Astrocyte (in vitro differentiated cells and primary cell): ENCODE data around the gene IL1R2. TPM values are rescaled to one million over a fixed set of nuclear protein-coding genes. Genes with fewer than 3 reads are reported as not detected.
A peak's percentile ranks its signal among the peaks of the same experiment; 100 is the strongest.

Experiments used
- DNase-seq: peaks from one replicate; pipeline ENCODE4 v3.0.0-alpha.2; 2010; ENCODE audit warnings: low read depth
- FAIRE-seq: peaks from 2 replicates; lab custom pipeline; 2011; peaks lifted over from hg19 to GRCh38; lab: Jason Lieb, UNC
- H2AFZ ChIP-seq: 2 replicates; pipeline ENCODE4 v1.6.0; 2012; ENCODE audit warnings: low read depth, low read length, inconsistent platforms
- H3K27ac ChIP-seq: 2 replicates; pipeline ENCODE4 v1.5.1; 2011; ENCODE audit warnings: low read depth, low read length, inconsistent platforms
- H3K27me3 ChIP-seq: 2 replicates; pipeline ENCODE4 v1.6.0; 2011; ENCODE audit warnings: low read length, inconsistent platforms; ENCODE audit not compliant: insufficient read depth
- H3K36me3 ChIP-seq: 2 replicates; pipeline ENCODE4 v1.5.1; 2011; ENCODE audit warnings: low read length, inconsistent platforms; ENCODE audit not compliant: insufficient read depth
- H3K4me1 ChIP-seq: 2 replicates; pipeline ENCODE4 v1.5.1; 2011; ENCODE audit warnings: low read length, inconsistent platforms; ENCODE audit not compliant: insufficient read depth
- H3K4me2 ChIP-seq: 2 replicates; pipeline ENCODE4 v1.6.0; 2012; ENCODE audit warnings: low read length, inconsistent platforms
- H3K4me3 ChIP-seq: 2 replicates; pipeline ENCODE4 v1.5.1; 2011; ENCODE audit warnings: low read depth, mild to moderate bottlenecking, low read length, inconsistent platforms; ENCODE audit not compliant: insufficient read depth
- H3K79me2 ChIP-seq: 2 replicates; pipeline ENCODE4 v1.6.0; 2012; ENCODE audit warnings: mild to moderate bottlenecking, low read length, inconsistent platforms; ENCODE audit not compliant: insufficient read depth
- H3K9ac ChIP-seq: 2 replicates; pipeline ENCODE4 v1.6.0; 2012; ENCODE audit warnings: mild to moderate bottlenecking, low read length, inconsistent platforms
- H3K9me3 ChIP-seq: 2 replicates; pipeline ENCODE4 v1.5.1; 2012; ENCODE audit warnings: low read depth, mild to moderate bottlenecking, low read length, inconsistent platforms; ENCODE audit not compliant: insufficient read depth
- H4K20me1 ChIP-seq: 2 replicates; pipeline ENCODE4 v1.6.0; 2012; ENCODE audit warnings: low read length, inconsistent platforms; ENCODE audit not compliant: insufficient read depth
- H3K27ac Mint-ChIP-seq: one replicate; pipeline ENCODE4 v1.8.0; 2021; ENCODE audit warnings: mild to moderate bottlenecking, mixed read lengths; ENCODE audit not compliant: unreplicated experiment
- H3K27me3 Mint-ChIP-seq: one replicate; pipeline ENCODE4 v1.8.0; 2021; ENCODE audit warnings: low read depth, mixed read lengths; ENCODE audit not compliant: unreplicated experiment
- H3K36me3 Mint-ChIP-seq: one replicate; pipeline ENCODE4 v1.8.0; 2021; ENCODE audit warnings: low read depth, mixed read lengths; ENCODE audit not compliant: unreplicated experiment
- H3K4me1 Mint-ChIP-seq: one replicate; pipeline ENCODE4 v1.8.0; 2021; ENCODE audit warnings: low read depth, mixed read lengths; ENCODE audit not compliant: unreplicated experiment
- H3K4me3 Mint-ChIP-seq: one replicate; pipeline ENCODE4 v1.8.0; 2021; ENCODE audit warnings: mild to moderate bottlenecking, moderate library complexity, mixed read lengths; ENCODE audit not compliant: unreplicated experiment
- H3K9me3 Mint-ChIP-seq: one replicate; pipeline ENCODE4 v1.8.0; 2021; ENCODE audit warnings: mild to moderate bottlenecking, mixed read lengths; ENCODE audit not compliant: unreplicated experiment
- EZH2 ChIP-seq: IDR thresholded peaks from 2 replicates; pipeline ENCODE4 v1.6.1; 2012; ENCODE audit warnings: mild to moderate bottlenecking, low read length, inconsistent platforms; ENCODE audit not compliant: insufficient read depth
- total RNA-seq: library from RNA; stranded (reverse); gene quantifications from 2 replicates; pipeline ENCODE4 v1.2.1, GENCODE V29; 2021
- TF ChIP-seq, protein P1 (sequence below): IDR thresholded peaks from 2 replicates; pipeline ENCODE4 v1.5.1; 2011; ENCODE audit warnings: low read depth, mild to moderate bottlenecking, inconsistent platforms, low read length, moderate library complexity; ENCODE audit not compliant: insufficient read depth

Gene IL1R2
- total RNA-seq, 1 donor from 2014 or later = 0.34 TPM

DNA sequence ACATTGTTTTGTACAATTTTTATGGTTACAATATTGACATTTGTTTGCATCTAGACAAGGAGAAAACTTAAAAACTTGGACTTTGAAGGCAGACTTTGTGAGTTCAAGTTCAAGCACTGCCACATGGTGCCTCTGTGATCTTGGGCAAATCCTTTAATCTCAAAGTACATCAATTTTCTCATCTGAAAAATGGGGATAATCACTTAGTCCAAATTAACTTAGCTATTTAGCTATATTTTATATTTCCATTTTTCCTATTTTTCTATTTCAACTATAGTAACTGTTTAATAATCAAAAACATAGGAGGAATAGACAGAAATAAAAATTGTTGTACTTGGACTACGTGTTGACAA, 38.7 kb downstream of the IL1R2 start:
- Mint-ChIP-seq H3K4me1 (peaks cover 56% of the 10 kb centered on the region), H3K9me3 (peaks cover 5% of the 10 kb centered on the region)

DNA sequence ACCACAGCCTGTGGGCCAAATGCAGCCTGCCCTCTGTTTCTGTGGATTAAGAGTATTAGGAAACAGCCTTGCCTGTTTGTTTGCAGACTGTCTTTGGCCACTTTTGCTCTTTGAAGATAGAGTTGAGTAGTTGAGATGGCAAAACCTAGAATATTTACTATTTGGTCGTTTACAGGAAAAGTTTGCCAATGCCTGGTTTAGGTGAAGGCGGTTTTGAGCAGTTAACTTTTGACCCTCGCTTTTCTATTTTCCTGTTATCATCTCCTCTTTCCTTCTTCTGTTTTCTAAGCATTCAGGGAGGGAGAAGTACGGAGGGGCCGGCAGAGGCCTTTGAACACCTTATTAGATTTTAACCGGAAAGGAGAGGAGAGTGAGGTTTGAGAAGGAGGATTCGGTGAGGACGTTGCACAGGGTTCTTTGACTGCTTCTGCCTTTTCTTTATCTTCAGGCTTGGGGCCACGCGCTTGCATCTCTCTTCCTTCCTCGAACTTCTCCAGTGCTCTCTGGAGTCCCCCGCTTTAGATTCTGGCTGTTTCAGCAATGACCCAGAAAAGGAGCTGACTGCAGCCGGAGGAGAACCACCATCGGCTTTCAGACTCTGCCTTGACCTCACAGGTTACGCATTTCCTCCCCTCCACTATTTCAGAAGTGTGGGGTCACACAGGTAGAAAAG, 39.2 kb downstream of the IL1R2 start:
- Mint-ChIP-seq H3K4me1 (peaks cover 53% of the 10 kb centered on the region), H3K4me3 (no peak overlapping the region), H3K27ac (no peak overlapping the region), H3K36me3 (peaks cover 6% of the 10 kb centered on the region), H3K27me3 (no peaks in the 10 kb centered on the region), H3K9me3 (peaks cover 7% of the 10 kb centered on the region)
- Histone ChIP-seq H3K4me1 (peaks cover 34% of the 10 kb centered on the region), H3K27me3 (no peaks in the 10 kb centered on the region), H3K9me3 (no peaks in the 10 kb centered on the region), H3K27ac (no peak overlapping the region), H4K20me1 (no peaks in the 10 kb centered on the region), H3K4me3 (no peak overlapping the region), H3K4me2 (no peak overlapping the region), H3K36me3 (no peaks in the 10 kb centered on the region), H2AFZ (no peak overlapping the region), H3K9ac (no peak overlapping the region), H3K79me2 (no peaks in the 10 kb centered on the region)
- FAIRE-seq (no peak), DNase-seq (no peak)
- TF ChIP-seq, protein P1, sequence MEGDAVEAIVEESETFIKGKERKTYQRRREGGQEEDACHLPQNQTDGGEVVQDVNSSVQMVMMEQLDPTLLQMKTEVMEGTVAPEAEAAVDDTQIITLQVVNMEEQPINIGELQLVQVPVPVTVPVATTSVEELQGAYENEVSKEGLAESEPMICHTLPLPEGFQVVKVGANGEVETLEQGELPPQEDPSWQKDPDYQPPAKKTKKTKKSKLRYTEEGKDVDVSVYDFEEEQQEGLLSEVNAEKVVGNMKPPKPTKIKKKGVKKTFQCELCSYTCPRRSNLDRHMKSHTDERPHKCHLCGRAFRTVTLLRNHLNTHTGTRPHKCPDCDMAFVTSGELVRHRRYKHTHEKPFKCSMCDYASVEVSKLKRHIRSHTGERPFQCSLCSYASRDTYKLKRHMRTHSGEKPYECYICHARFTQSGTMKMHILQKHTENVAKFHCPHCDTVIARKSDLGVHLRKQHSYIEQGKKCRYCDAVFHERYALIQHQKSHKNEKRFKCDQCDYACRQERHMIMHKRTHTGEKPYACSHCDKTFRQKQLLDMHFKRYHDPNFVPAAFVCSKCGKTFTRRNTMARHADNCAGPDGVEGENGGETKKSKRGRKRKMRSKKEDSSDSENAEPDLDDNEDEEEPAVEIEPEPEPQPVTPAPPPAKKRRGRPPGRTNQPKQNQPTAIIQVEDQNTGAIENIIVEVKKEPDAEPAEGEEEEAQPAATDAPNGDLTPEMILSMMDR = no peak
- no peak for TF ChIP-seq EZH2

More for the DNA sequence above, 38.7 kb downstream of the IL1R2 start:
- no peaks in the 10 kb centered on the region for H3K9me3 ChIP-seq
- H4K20me1 ChIP-seq = no peaks in the 10 kb centered on the region
- no peaks in the 10 kb centered on the region for H3K27me3 ChIP-seq
- DNase-seq (no peak), FAIRE-seq (no peak)
- no peaks in the 10 kb centered on the region for H3K79me2 ChIP-seq
- no peak overlapping the region for H3K9ac ChIP-seq
- H3K27ac ChIP-seq = no peak overlapping the region
- peaks cover 6% of the 10 kb centered on the region for H3K36me3 Mint-ChIP-seq
- no peak overlapping the region for H2AFZ ChIP-seq
- no peaks in the 10 kb centered on the region for H3K36me3 ChIP-seq
- no peak overlapping the region for H3K4me2 ChIP-seq
- H3K4me1 ChIP-seq = peaks cover 34% of the 10 kb centered on the region
- no peak overlapping the region for H3K27ac Mint-ChIP-seq
- TF ChIP-seq, protein P1 = no peak
- TF ChIP-seq EZH2 = no peak
- no peak overlapping the region for H3K4me3 Mint-ChIP-seq
- H3K27me3 Mint-ChIP-seq = no peaks in the 10 kb centered on the region
- H3K4me3 ChIP-seq = no peak overlapping the region

DNA sequence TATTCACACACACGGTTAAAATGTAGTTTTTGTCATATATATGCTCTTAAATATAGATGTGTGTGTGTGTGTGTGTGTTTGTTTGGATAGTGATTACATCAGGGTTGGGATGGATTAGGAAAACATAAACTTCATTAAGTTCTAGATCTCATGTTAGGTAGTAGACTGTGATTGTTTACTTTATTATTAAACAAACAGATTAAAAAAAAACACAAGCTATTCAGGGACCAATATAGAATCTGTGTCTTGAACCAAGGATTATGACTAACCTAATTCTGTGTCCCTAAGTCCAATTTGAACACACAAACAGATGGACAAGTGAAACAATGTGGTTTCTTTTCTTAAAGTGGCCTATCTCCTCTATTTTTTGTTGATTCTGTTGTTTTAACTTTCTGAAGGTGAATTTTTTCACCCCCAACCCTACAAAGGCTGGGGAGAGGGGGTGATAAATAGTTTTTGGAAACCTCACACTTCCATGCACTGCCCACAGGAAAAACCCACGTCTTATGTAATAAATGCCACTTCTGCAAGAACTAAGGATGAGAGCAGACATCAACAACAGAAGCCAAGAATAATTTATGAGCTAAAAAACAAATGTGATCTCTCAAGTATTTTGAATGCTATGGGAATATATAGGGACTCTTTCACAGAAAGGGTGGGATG, 40.7 kb downstream of the IL1R2 start:
- Histone ChIP-seq H3K4me2 (no peak overlapping the region), H3K36me3 (no peaks in the 10 kb centered on the region), H3K9ac (no peak overlapping the region), H3K4me1 (peaks cover 25% of the 10 kb centered on the region), H3K4me3 (no peak overlapping the region), H3K27ac (no peak overlapping the region), H3K9me3 (no peaks in the 10 kb centered on the region), H2AFZ (no peak overlapping the region), H4K20me1 (no peaks in the 10 kb centered on the region), H3K79me2 (no peaks in the 10 kb centered on the region), H3K27me3 (no peaks in the 10 kb centered on the region)
- DNase-seq (no peak), FAIRE-seq (no peak)
- TF ChIP-seq EZH2 = no peak
- TF ChIP-seq, protein P1 = no peak
- peak overlapping the region; percentile 13 for H3K27ac Mint-ChIP-seq
- peaks cover 13% of the 10 kb centered on the region for H3K9me3 Mint-ChIP-seq
- no peak overlapping the region for H3K4me3 Mint-ChIP-seq
- H3K36me3 Mint-ChIP-seq = peaks cover 6% of the 10 kb centered on the region
- peaks cover 2% of the 10 kb centered on the region for H3K27me3 Mint-ChIP-seq
- peaks cover 39% of the 10 kb centered on the region for H3K4me1 Mint-ChIP-seq
